GM12878 (cell line): ENCODE measurements around the gene PELI2. TPM values are rescaled to one million over a fixed set of nuclear protein-coding genes. Genes with fewer than 3 reads are reported as not detected.

Experiments
- ATAC-seq: fragments of 200-7000 bp; cut with Tn5 transposase; 3 replicates; pipeline ENCODE4 v1.9.1; 2020; ENCODE audit warnings: mild to moderate bottlenecking, moderate library complexity
- BruUV-seq: library from RNA; stranded (reverse); fragments of 400-500 nt; replicated peaks from 2 replicates; lab custom pipeline; 2021; lab: Mats Ljungman, UMichigan
- CTCF ChIA-PET: fragments of 300-600 bp; sonication (Branson Sonifier 250); formaldehyde crosslinking; extraction: SDS; loops from one replicate; lab custom pipeline; 2021; ENCODE audit warnings: inconsistent platforms; lab: Yijun Ruan, JAX
- POLR2A ChIA-PET: fragments of 350-600 bp; formaldehyde crosslinking; extraction: SDS; loops from one replicate; lab custom pipeline; 2021; ENCODE audit warnings: inconsistent platforms; lab: Charles Lee
- RAD21 ChIA-PET: fragments of 300-600 bp; sonication (Branson Sonifier 250); formaldehyde crosslinking; loops from one replicate; lab custom pipeline; 2023; ENCODE audit warnings: antibody characterized with exemption; ENCODE audit not compliant: unreplicated experiment; lab: Charles Lee
- SMC1A ChIA-PET: fragments of 300-600 bp; sonication (Branson Sonifier 250); formaldehyde crosslinking; loops from one replicate; lab custom pipeline; 2023; ENCODE audit not compliant: unreplicated experiment, uncharacterized antibody; lab: Charles Lee
- DNase-seq: peaks from one replicate; pipeline ENCODE4 v3.0.0-alpha.2; 2011; ENCODE audit warnings: low read depth, low spot score
- FAIRE-seq: peaks from 3 replicates; lab custom pipeline; 2011; peaks lifted over from hg19 to GRCh38; lab: Jason Lieb, UNC
- H2AFZ ChIP-seq: 2 replicates; pipeline ENCODE4 v1.6.0; 2011; ENCODE audit warnings: low read depth, low read length, control low read depth; ENCODE audit not compliant: control insufficient read depth
- H3K27ac ChIP-seq: 2 replicates; pipeline ENCODE4 v1.5.1; 2011; ENCODE audit warnings: control low read depth; ENCODE audit not compliant: control insufficient read depth, insufficient read depth
- H3K27me3 ChIP-seq, 2 experiments: replicated peaks in 1 of 2; 2 replicates each; pipeline versions ENCODE4 v1.6.0 to v1.6.1; 2011; ENCODE audit warnings: low read length in 1 of 2; ENCODE audit not compliant: control insufficient read depth in 2 of 2, insufficient read depth in 2 of 2
- H3K36me3 ChIP-seq, 2 experiments: 2 replicates each; pipeline ENCODE4 v1.5.1; 2011; ENCODE audit warnings: low read length in 1 of 2; ENCODE audit not compliant: control insufficient read depth in 2 of 2, insufficient read depth in 2 of 2
- H3K4me1 ChIP-seq: 2 replicates; pipeline ENCODE4 v1.6.1; 2011; ENCODE audit warnings: mild to moderate bottlenecking, low read length, moderate library complexity, mixed read lengths; ENCODE audit not compliant: control insufficient read depth, insufficient read depth
- H3K4me2 ChIP-seq: 2 replicates; pipeline ENCODE4 v1.6.0; 2011; ENCODE audit warnings: control low read depth; ENCODE audit not compliant: control insufficient read depth, insufficient read depth
- H3K4me3 ChIP-seq: fragments of 200-600 bp; sonication (generic); 2 replicates; pipeline ENCODE4 v1.5.1; 2016
- H3K79me2 ChIP-seq: 2 replicates; pipeline ENCODE4 v1.6.0; 2011; ENCODE audit warnings: low read length; ENCODE audit not compliant: control insufficient read depth, insufficient read depth
- H3K9ac ChIP-seq: 2 replicates; pipeline ENCODE4 v1.8.0; 2011; ENCODE audit warnings: low read length, control low read depth, mixed read lengths; ENCODE audit not compliant: control insufficient read depth, insufficient read depth
- H3K9me3 ChIP-seq: replicated peaks from 3 replicates; pipeline ENCODE4 v1.5.1; 2011; ENCODE audit warnings: mild to moderate bottlenecking, low read length; ENCODE audit not compliant: control insufficient read depth, insufficient read depth
- H4K20me1 ChIP-seq: 2 replicates; pipeline ENCODE4 v1.6.0; 2011; ENCODE audit not compliant: control insufficient read depth, insufficient read depth
- JUND ChIP-seq: IDR thresholded peaks from 2 replicates; pipeline ENCODE4 v1.6.1; 2012; ENCODE audit warnings: low read depth, mild to moderate bottlenecking, low read length, improper control_type of control experiment, moderate library complexity
- PML ChIP-seq: IDR thresholded peaks from 2 replicates; pipeline ENCODE4 v1.6.1; 2012; ENCODE audit warnings: low read length, inconsistent platforms
- STAT1 ChIP-seq: fragments of 450-650 bp; conservative IDR thresholded peaks from 2 replicates; pipeline ENCODE4 v1.6.1; 2014; ENCODE audit warnings: antibody characterized with exemption, mild to moderate bottlenecking
- SUPT20H ChIP-seq: IDR thresholded peaks from 2 replicates; pipeline ENCODE4 v1.6.1; 2011; ENCODE audit warnings: low read depth, mild to moderate bottlenecking, low read length, moderate library complexity, borderline replicate concordance; ENCODE audit not compliant: control insufficient read depth
- ZBTB33 ChIP-seq: fragments of 450-650 bp; IDR thresholded peaks from 2 replicates; pipeline ENCODE4 v1.6.1; 2017; ENCODE audit warnings: mild to moderate bottlenecking
- ZNF592 ChIP-seq: fragments of 450-650 bp; IDR thresholded peaks from 2 replicates; pipeline ENCODE4 v1.6.1; 2017; ENCODE audit warnings: mild to moderate bottlenecking, moderate library complexity
- WGBS: methylation state at CpG from one replicate; pipeline ENCODE4 v1.1.6; 2016; ENCODE audit warnings: low lambda C conversion rate; ENCODE audit not compliant: insufficient replicate concordance, insufficient coverage; ENCODE audit errors: missing lambda C conversion rate; 5-methylcytosine and 5-hydroxymethylcytosine counted together
- in situ Hi-C: fragments of 300-500 bp; cut with MboI; formaldehyde crosslinking; loops from 9 replicates; pipeline ENCODE4 v1.14.3; 2018; ENCODE audit warnings: mixed read lengths
- intact Hi-C: fragments of 100-400 bp; cut with micrococcal nuclease; formaldehyde crosslinking; loops from one replicate; pipeline ENCODE4 v1.14.2; 2022; ENCODE audit not compliant: unreplicated experiment
- polyA plus RNA-seq, 11 experiments: library from polyadenylated mRNA; depleted of rRNA in 4 of 11; unstranded in 6 of 11; stranded (reverse) in 5 of 11; fragments of >200 nt; fragmentation: Nextera tagmentation in 4 of 11; fragmentation: Illumina TruSeq in 1 of 11; extraction: Ambion mirVana in 4 of 11; extraction: Trizol in 1 of 11; gene quantifications; 1 replicate in 1 of 11; 2 replicates in 10 of 11; pipeline versions ENCODE4 v1.2.1 to v1.2.3, GENCODE V29; 2011 to 2016; ENCODE audit warnings: inconsistent platforms in 2 of 11, missing spikeins in 2 of 11, low read depth in 1 of 11
- total RNA-seq, 4 experiments: library from RNA; depleted of rRNA in 3 of 4; stranded (reverse); fragments of >200 nt in 3 of 4; fragmentation: Illumina TruSeq in 1 of 4; extraction: Trizol in 1 of 4; gene quantifications; 2 replicates each; pipeline versions ENCODE4 v1.2.1 to v1.2.3, GENCODE V29; 2013 to 2021

PELI2 gene
- total and polyA plus RNA-seq, 10 of the 15 experiments (the other 5 are each of a cell fraction or from before 2014, with no cell fraction given), result under 0.01 to 0.10 (median 0.01) TPM; not detected in 3

GRCh38 chr14:56289155-56289554, 170.9 kb downstream of the PELI2 start:
- ChIA-PET CTCF (interaction anchor here (1.4 kb wide), 1 partner anchor 558 kb away, joined by 5 read pairs; no protein-coding TSS in a partner anchor), SMC1A (no interaction called here), RAD21 (interaction anchor here (0.6 to 0.8 kb wide), 2 partner anchors 557 to 558 kb away, joined by 3 read pairs; no protein-coding TSS in a partner anchor)
- Histone ChIP-seq H3K79me2 (no peaks in the 10 kb centered on the region), H3K4me2 (no peak overlapping the region), H3K9ac (no peak overlapping the region), H3K9me3 (no peaks in the 10 kb centered on the region), H3K4me3 (no peak overlapping the region), H2AFZ (no peak overlapping the region)
- FAIRE-seq (no peak), DNase-seq (no peak)
- BruUV-seq, result no TSS peak
- TF ChIP-seq ZBTB33 (no peak), ZNF592 (no peak), PML (no peak), SUPT20H (no peak), JUND (no peak), STAT1 (no peak)
- TF ChIP-seq, all 136 proteins: peak for 0
- intact Hi-C loops, result no loop called here
- ATAC-seq, result no peak
- no peaks in the 10 kb centered on the region for H3K36me3 ChIP-seq
- WGBS, result 0% methylated on average over 2 of the region's 2 CpGs
- H3K27me3 ChIP-seq, result no peaks in the 10 kb centered on the region; a peak in 2 of 4 replicates
- H3K27ac ChIP-seq, result no peak overlapping the region
- in situ Hi-C loops, result no loop called here
- H4K20me1 ChIP-seq, result no peaks in the 10 kb centered on the region
- POLR2A ChIA-PET, result no interaction called here
- H3K4me1 ChIP-seq, result no peaks in the 10 kb centered on the region
